ENCODE data around the gene ABCA4.

DNA sequence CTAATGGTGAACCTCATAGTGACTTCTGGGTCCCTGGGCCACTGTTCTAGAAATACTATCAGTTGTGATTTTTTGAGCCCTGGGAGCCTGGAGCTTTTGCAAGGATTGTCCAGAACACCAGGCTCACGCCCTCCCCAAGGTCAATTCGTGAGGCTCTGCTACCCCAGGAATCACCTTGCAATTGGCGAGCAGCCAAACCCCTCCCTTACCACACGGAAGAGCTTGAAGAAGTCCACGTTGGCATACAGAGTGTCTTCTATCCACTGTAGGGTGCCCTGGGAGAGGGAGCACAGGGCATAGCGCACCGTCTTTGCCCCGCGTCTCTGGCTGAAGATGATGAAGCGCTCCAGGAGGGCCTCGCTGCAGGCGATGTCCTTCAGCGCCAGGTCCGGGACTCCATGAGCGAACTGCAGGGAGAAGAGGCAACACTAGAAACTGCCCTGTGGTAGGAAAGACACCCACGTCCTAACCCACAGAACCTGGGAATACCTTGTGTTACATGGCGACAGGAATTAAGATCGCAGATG, 22.3 kb downstream of the ABCA4 start:
- no peak for TF ChIP-seq POLR2A (IDR thresholded peaks at IDR 0.05)
- TF ChIP-seq, protein P1, sequence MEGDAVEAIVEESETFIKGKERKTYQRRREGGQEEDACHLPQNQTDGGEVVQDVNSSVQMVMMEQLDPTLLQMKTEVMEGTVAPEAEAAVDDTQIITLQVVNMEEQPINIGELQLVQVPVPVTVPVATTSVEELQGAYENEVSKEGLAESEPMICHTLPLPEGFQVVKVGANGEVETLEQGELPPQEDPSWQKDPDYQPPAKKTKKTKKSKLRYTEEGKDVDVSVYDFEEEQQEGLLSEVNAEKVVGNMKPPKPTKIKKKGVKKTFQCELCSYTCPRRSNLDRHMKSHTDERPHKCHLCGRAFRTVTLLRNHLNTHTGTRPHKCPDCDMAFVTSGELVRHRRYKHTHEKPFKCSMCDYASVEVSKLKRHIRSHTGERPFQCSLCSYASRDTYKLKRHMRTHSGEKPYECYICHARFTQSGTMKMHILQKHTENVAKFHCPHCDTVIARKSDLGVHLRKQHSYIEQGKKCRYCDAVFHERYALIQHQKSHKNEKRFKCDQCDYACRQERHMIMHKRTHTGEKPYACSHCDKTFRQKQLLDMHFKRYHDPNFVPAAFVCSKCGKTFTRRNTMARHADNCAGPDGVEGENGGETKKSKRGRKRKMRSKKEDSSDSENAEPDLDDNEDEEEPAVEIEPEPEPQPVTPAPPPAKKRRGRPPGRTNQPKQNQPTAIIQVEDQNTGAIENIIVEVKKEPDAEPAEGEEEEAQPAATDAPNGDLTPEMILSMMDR (IDR thresholded peaks at IDR 0.05), result no peak
